ENCODE data around the gene VPS50.
"Not testable (repeated sequence)": the region's sequence is repeated elsewhere in the genome, so short reads cannot be mapped to it uniquely, and the experiment has no call there.

The VPS50 gene

DNA sequence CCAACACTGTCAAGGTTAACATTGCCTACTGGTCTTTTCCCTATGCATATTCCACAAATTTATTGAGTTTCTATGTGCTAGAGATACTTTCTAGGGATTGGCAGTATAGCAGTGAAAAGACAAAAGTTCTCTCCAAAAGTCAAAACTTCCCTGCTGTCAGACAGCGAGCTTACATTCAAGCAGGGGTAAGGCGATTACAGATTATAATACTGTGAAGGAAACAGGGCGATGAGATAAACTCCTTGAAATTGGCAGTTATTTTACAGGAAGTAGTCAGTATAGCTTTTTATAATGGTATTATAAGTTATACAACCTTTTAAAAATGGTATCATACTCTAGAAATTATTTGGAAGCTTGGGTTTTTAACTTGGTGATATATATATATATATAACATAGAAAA is 9.9 kb downstream of the VPS50 start:
- DNase-seq (ENCODE audit: low spot score): no peak

DNA sequence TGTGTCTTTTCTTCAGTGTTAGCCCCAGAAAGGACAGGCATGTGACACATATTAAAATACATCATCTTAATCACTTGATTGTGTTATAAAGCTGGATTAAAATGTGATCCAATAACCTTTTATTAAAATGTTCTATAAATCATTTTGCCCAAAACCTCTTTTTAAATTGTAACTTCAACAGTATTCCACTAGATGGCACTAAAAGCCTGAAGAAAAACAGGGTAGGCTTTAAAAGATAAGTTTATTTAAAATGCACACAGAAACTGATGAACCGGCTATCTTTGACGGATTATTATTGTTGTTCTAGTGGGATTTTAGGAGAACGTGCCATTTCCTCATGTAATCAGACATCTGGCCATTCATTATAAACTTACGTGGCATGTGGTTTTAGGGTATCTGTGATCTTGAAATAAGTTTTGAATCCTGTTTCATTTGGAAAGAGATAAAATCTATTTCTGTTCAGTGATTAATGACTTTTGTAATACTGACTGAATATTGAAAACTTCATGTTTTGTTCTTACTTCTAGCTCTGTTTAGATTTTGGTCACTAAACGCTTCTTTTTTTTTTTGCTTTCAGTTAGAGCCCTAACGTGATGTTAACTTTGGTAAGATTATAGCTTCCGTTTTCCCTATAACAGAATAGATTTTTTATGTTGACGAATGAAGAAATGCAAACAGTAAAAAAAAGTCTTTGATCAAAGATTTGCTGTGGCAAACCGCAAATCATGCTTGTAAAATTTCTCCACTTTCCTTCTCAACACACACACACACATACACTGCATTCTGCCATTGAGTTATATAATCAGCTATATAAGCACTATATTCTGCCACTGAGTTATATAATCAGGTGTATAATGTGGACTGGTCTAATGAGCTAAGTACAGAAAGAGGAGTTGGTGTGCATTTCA is 13.6 kb downstream of the VPS50 start:
- peak; percentile 12 for DNase-seq (ENCODE audit: low spot score)

DNA sequence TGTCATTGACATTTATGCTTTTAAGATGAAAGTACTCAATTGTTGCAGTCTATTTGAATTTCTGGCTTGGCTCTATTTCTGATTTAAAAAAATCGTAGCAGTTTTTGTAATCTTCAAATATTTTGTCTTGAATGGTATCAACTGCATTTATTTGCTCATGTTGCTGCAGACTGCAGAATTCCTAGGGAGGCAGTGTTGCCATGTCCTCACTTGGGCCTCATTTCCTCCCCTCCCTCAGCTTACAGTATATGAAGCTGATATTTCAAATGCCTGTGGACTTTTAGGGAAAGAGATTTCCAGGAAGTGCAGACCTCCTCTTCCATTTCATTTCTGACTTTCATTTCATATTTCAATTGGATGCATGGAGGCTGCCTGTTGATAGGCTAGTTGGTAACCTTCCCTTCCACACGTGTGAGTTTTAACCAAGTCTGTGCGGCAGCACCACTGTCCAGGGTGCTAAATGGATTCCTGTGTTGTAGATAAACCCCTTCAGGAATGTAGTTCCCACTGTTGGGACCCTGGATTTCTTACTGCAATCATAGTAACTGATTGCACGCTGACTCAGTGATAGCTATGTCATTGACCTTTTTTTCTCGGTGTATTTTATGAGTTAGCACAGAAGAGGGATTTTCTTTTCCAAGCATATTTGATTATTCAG is 17.5 kb downstream of the VPS50 start:
- no peak for DNase-seq (ENCODE audit: low spot score)

DNA sequence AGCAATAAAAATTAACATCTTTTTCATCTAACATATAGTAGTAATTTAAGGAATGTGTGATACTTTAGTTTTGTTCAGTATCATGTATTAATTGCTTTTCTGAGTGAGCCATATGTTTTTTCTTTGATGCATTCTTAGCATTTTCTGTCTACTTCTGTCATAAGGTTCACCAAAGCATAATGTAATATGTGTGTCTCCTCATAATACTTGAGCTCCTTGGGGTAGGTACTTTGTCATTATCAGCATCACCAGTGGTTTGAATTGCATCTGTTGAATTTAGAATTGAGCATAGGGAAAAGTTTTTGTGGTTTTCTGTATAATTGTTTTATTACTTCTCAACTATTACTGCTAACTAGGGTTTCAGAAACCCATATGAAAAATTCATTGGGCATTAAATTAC is 26.5 kb downstream of the VPS50 start:
- no peak for DNase-seq (ENCODE audit: low spot score)

DNA sequence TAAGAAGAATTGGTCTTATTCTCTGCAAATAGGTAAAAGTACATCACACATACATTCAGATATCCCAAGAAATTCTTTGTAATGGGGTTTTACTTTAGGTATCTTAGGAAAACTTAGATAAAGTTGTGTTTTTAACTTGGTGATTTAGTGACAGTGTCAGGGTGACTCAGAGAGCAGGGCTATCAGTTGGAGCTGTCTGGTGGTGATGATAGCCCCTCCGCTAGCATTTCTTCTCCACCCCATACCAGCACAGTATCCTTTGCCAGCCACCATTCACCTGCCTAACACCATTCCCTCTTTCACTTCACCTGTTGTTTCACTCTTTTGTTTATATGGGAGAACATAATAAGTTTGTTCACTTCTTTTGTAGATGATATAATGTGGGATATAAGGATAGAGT is 30.4 kb downstream of the VPS50 start:
- DNase-seq (ENCODE audit: low spot score): no peak

DNA sequence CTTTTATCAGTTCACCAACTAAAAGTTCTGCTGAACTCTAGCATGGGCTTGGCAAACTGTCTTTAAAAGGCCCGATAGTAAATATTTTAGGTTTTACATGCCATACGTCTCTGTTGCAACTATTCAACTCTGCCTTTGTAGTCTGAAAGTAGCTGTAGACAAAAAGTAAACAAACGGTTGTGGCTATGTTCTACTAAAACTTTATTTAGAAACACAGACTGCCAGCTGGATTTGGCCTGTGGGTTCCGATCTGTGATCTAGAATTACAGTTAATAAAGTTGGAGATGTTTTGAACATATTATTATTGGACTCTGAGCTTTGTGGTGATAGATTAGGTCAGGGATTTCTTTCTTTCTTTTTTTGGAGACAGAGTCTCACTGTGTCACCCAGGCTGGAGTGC is 33.1 kb downstream of the VPS50 start:
- DNase-seq (ENCODE audit: low spot score): no peak

DNA sequence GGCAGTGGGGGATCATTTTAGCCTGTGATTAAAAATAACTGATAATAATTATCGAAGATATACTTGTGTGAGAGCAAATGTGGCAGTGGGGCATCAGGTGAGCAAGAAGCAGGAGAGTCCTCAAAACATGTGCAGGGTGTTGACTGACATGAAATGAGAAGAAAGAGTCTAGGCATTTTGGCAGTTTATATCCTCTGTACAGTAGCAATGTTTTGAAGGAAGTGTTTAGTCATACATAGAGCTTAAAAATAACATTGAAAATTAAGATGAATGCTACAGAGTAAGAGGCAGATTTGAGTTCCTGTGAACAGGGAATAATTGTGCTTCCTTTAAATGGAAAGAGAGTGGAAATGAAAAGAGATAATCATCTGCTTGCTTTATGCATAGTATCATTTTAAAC is 47.4 kb downstream of the VPS50 start:
- no peak for DNase-seq (ENCODE audit: low spot score)

DNA sequence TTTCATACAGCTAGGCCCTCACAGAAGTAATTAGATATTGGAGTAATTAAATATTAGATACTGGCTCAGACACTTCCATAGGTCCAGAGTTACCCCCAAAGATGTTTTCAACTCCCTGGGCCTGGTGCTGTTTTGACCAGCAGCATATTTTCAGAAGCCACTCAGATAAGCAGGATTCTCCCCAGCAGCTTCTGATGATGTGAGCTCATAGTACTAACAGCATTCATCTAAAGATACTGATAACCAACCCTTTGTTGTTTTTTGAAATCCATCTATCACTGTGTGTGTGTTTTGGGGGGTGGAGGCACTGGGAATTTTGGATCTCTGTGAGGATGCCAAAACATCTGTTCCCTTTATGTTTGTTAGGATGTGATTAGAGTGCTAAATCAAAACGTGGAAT is 52.7 kb downstream of the VPS50 start:
- DNase-seq (ENCODE audit: low spot score): no peak

DNA sequence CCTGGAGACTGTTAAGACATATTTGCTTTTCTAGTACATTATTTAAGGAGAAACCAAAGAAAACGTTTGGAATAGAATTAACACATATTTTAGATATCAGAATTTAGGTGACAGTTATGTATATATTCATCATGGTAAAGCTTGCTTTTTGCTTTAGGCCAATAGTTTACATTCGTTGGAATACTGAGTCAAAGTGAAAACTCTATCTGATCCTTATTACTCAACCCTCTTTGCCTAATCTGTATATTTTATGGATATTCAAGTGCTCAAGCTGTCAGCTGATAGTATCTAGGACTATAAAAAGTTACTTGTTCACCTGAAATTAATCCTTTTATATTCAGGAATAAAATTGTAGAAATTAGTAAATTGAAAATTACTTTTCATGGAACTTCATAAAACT is 61.1 kb downstream of the VPS50 start:
- DNase-seq (ENCODE audit: low spot score): no peak

DNA sequence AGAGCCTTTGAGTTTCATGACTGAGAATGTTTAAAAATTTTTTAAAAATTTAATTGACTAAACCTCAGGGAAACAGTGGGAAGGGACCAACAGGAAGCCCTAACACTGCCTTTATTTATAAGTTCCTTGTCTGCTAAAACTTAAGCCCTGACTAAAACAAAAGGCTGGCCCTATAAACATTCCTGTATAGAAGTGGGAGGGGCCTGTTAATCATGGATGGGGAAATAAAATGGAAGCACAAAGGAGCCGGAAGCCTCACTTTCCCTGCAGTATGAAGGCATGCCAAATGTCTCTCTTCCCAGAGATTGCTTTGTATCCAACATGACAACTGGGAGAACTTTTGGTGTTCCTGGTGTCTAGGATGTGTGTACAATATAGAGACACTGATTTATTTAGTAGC is 66.0 kb downstream of the VPS50 start:
- no peak for DNase-seq (ENCODE audit: low spot score)

DNA sequence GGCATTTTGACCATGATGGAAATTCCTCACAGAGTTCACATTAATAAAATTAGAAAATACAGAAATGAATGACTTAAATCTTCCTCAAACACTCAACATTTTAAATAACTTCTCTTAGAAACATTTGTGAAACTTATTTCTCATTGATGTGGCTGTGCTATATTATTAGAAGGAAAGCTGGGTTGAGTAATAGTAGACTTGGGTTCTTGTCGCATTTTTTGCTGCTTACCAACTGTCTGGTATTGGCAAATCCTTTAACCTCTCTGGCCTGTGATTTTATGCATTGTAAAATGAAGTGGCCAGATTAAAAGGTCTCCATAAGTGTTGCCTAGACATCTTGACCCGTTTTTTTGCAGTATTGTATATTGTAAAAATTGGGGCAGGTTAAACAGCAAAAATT is 66.5 kb downstream of the VPS50 start:
- no peak for DNase-seq (ENCODE audit: low spot score)

DNA sequence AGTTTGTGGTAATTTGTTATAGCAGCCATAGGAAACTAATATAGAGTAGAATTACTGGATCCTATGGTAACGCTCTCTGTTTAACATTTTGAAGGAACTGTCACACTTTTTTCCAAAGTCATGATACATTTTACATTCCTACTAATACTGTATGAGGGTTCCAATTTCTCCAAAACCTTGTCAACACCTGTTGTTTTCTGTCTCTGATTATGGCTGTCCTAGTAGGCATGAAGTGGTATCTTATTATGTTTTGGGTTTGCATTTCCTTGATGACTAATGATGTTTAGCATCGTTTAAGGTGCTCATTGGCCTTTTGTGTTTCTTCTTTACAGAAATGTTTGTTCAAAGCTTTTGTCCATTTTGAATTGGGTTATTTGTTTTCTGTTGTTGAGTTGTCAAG is 69.6 kb downstream of the VPS50 start:
- no peak for DNase-seq (ENCODE audit: low spot score)

DNA sequence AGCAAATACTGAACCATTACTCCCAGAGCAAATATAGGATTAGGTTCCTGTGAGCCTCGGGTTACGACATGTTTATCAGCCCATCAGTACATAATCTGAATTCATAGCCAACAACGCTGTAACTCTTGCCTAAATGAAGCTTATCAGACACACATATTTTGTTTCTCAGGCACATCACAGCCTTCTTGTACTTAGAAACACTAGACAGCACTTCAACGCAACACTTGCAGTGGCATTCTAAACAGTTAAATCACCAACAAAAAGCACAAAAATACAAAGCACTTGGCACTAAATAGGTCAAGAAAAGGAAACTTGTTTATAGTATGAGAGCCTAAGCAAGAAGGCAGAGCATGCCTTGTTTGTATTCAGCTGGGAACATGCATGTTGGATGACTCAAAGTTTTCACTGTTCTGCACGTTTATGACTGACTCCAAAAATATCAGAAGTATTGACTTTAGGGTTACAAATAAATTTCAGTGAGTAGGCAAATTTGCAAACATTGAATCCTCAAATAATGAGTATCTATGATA is 75.0 kb downstream of the VPS50 start:
- DNase-seq (ENCODE audit: low spot score): no peak

DNA sequence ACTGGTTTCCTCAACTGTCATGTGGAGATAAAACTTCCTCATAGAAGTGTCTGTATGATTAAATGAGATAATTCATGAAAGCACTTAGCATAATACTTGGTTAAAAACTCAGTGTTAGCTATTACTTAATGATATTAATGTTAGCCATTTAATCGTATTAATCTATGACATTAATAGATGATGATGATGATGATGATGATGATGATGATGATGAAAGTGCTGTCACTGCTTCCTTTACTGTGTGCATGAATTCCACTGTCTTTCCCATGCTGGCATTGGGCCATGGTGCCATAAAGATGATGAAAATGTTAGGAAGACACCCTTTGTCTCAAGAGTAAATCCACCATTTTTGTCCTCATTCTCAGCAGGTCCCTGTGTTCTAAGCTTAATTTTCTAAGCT is 75.8 kb downstream of the VPS50 start:
- DNase-seq (ENCODE audit: low spot score): no peak

DNA sequence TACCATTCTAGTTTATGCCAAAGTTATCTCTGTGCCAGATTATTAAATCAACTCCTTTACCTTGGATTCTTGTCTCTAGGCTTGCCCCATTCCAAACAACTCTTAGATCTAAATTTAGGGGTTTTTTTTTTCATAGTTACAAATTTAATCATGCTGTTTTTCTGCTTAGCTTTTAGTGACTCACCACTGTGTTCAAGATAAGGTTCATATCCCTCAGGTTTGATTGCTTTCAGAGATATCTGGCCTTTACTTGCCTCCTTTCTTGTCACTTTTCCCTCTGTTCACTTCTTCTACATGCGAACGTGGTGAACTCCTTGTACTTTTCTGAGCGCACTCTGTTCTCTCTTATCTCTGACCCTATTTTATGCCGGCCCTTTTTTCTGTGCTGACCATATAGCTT is 78.2 kb downstream of the VPS50 start:
- no peak for DNase-seq (ENCODE audit: low spot score)

DNA sequence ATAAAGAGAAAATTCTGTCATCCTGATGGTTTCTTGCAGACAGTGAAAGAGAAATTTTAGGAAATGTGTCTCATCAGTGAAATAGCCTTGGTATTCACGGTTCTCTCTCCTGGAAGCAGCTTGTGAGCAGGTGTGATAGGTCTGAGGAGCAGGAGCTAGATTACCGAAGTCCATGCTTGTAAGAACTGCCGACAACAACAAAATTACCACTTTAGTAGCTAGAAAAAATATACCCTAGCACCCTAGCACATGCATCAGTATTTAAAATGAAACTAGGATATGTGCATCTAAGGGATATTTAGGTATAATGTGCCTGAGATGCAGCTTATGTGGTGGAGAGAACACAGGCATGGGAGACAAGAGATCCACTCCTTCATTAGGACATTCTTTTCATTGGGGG is 82.3 kb downstream of the VPS50 start:
- no peak for DNase-seq (ENCODE audit: low spot score)

DNA sequence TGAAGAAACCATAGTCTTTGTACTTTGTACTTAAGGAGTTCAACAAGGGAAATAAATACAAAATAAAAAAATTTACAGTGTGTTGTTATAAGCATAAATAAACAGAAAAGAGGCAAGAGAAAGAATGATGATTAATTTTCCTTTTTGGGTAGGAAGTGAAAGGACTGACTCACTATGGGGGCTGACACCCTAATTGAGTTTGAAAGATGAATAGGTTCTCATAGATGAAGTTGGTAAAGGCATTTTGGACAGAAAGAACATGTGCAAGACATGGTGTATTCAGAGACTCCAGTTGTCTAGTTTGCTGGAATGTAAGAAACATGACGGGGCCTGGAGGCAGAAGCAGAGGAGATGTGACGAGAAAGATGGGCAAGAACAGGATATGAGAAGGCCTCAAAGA is 83.7 kb downstream of the VPS50 start:
- DNase-seq (ENCODE audit: low spot score): no peak

DNA sequence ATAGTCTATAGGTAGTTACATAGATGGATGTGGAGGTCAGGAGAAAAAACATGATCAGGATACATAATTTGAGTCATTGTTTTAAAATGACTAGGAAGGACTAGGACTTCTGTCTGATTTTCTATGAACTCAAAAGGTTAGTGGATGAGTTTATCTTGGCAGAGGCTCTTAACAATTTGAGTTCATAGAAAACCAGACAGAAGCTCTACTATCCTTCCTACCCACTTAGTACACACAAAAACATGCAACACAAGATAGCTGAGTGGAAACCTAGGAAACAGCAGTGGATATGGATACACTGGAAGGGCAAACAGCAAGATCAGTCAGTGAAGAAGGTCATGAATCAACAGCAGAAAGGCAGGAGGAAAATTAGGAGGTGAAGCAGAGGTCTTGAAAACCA is 84.6 kb downstream of the VPS50 start:
- no peak for DNase-seq (ENCODE audit: low spot score)

DNA sequence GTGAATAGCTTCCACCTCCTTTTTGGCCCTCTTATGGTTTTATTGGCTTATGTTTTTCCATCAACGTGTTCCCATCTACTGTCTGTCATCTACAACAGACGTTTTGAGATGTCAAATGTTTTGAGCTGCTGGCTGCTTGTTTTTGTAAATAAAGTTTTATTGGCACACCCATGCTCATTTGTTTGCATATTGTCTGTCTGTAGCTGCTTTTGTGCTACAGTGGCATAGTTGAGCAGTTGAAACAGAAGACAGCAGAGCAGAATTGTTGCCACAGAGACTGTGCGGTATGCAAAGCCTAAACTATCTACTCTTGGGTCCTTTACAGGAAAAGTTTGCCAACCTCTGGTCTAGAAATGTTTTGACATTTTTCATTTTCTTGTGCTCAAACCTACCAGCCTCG is 88.7 kb downstream of the VPS50 start:
- DNase-seq (ENCODE audit: low spot score): no peak

DNA sequence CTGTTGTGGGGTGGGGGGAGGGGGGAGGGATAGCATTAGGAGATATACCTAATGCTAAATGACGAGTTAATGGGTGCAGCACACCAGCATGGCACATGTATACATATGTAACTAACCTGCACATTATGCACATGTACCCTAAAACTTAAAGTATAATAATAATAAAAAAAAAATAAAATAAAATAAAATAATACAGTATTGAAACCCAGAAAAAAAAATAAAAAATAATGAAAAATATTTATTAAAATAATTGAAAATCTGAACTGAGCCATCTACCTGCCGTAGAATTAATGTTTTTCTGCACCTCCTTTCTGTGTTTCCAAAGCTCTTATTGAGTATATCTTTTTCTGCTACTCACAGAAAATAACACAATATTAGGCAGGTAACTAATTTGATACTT is 94.1 kb downstream of the VPS50 start:
- not testable (repeated sequence) for DNase-seq (ENCODE audit: low spot score)

DNA sequence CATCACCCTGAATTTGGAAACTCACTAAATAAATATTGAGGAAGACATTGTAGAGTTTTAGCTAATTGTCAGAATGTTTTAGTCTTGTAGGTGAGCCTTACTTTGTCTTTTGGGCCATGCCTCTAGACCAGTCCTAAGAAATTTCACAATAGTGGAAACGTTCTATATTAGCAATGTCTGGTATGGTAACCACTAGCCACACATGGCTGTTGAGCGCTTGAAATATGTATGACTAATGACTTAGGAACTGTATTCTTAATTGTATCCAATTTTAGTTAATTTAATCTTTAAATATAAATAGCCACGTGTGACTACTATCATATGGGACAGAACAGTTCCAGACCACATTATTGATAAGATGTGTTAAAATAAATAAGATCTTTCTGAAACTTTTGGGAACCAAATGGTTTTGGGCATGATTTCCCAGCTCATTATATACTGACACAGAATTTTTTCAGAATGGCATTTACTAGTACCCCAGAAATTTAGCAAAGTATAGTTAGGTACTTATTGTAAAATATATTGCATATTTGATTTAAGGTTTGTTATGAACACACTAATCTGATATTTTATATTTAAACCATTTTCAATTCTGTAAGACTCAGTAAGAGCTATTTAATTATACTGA is 95.0 kb downstream of the VPS50 start:
- no peak for DNase-seq (ENCODE audit: low spot score)

DNA sequence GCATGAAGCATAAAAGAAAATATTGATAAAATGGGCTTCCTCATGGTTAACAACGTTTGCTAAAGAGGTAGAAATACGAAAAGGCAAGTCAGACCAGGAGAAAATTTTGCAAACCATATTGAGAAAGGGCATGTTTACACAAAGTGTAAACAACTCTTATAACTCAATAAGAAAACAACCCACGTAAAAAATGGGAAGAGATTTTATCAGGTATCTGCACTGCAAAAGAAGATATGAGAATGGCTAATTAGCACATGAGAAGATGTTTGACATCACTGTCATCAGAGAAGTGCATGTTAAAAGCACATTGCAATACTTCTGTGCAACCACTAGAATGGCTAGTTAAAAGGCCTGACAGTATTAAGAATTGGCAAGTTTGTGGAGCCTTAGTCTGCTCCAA is 99.5 kb downstream of the VPS50 start:
- DNase-seq (ENCODE audit: low spot score): no peak

DNA sequence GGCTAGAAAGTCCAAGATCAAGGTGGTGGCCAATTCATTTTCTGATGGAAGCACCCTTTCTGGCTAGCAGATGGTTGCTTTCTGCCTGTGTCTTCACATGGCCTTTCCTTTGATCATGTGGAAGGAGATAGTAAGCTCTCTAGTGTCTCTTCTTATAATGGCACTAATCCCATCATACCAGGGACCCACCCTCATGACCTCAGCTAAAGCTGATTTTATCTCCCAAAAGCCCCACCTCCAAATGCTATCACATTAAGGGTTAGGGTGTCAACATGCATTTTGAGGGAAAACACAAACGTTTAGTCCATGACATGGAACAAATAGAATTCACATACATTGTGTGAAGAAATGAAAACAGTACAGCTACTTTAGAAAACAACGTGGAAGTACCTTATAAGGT is 100.0 kb downstream of the VPS50 start:
- DNase-seq (ENCODE audit: low spot score): no peak
